SKM-1 (cell line): ENCODE data around the gene HOXB7.

Source experiments
- DNase-seq: peaks from one replicate; lab custom pipeline; 2025; ENCODE audit not compliant: unreplicated experiment; lab: John Stamatoyannopoulos, UW

HOXB7 gene

DNA sequence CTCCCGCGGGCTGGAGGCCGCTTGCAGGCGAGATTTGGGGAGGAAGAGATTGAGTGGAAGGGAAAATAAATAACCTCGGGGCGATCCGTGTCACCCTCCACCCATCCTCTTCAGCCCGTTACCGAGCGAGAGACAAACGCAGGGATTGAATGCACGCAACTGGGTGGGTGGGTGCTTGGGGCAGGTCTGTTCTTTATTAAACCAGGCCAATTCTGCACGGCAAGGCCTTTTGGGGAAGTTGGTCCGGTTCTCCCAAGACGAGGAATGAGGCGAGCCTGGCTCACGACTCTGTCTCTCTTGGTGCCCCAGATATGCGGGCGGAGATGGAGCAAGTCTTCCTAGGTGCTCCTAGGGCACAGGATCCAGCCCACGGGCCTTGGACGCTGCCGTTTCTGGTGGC, 396 bp upstream of the HOXB7 start:
- no peak for DNase-seq

DNA sequence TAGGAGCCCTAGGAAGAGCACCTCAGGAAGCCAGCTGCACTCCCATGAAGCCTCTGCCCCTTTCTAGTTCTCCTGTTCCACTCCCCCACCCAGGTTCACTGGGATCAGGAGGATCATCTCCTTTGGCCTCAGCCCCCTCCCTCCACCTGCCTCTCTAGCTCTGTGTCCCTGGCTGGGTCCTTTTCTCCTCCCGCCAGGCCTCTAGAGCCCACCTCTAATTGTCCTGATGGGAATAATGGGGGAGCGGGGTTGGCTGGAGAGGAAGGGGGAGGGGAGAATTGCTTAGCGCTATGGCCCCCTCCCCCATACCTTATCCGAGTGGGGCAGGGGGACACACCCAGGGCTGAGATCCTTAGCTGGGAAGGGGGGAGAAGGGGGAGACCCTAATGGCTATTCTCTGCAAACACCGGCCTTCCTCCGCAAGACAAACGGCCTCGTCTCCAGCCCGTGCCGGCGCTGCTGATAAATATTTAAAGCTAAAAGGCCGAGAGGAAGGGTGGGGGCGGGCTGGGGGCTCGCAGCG, 997 bp downstream of the HOXB7 start:
- DNase-seq: no peak

- DNase-seq: no peak
These were observed 1.8 kb downstream of the HOXB7 start for GRCh38 chr17:48609033-48609432.

DNA sequence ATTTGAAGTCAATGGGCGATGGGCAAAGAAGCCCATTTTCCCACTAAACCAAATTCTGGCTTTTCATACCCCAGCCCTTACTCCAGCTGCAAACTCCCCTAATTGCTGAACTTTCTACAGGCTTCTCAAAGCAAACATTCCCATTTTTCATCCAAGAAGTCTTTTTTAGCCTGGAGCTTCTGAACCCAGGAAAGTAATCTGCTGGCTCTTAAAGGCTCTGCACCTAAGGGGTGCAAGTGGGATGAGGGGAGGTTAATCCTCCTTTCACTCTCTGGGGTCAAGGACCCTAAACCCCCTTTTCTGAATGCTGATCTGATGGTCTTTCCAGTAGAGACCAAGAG, 2.4 kb downstream of the HOXB7 start:
- no peak for DNase-seq

GRCh38 chr17:48606892-48607614, 3.8 kb downstream of the HOXB7 start:
- DNase-seq: no peak

GRCh38 chr17:48605991-48606891, 4.6 kb downstream of the HOXB7 start:
- DNase-seq: no peak

- no peak for DNase-seq
These were observed 5.4 kb downstream of the HOXB7 start for GRCh38 chr17:48605409-48605919.

DNA sequence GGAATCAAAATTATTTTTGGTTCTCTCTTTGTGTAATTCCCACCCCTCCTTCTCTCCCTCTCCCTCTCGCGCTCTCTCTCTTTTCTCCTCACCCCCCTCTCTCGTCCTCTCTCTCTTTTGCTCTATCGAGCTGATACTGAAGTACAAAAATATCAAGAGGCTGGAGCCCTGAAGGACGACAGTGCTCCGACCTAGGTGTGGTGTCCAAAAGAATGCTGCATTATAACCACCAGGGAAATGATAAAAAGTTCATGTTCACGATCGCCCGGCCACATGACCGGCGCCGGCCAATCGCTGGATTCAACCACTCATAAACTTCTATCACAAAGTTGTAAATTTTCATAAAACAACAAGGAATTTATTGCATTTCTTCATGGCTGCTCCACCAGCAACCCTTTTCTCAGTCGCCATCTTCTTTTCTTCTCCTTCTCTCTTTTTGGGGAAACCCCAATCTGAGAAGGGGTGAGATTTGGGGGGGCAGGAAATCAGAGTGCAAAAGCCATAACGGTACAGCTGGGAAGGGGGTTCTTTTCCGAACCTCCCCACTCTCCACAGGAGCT, 6.0 kb downstream of the HOXB7 start, which contains the start of gene HOXB6:
TSS of gene HOXB6 (minus strand) at position 217 of the 560 bp plus-strand sequence. CDS start 6,836 bp downstream, outside the sequence.
- no peak for DNase-seq

DNA sequence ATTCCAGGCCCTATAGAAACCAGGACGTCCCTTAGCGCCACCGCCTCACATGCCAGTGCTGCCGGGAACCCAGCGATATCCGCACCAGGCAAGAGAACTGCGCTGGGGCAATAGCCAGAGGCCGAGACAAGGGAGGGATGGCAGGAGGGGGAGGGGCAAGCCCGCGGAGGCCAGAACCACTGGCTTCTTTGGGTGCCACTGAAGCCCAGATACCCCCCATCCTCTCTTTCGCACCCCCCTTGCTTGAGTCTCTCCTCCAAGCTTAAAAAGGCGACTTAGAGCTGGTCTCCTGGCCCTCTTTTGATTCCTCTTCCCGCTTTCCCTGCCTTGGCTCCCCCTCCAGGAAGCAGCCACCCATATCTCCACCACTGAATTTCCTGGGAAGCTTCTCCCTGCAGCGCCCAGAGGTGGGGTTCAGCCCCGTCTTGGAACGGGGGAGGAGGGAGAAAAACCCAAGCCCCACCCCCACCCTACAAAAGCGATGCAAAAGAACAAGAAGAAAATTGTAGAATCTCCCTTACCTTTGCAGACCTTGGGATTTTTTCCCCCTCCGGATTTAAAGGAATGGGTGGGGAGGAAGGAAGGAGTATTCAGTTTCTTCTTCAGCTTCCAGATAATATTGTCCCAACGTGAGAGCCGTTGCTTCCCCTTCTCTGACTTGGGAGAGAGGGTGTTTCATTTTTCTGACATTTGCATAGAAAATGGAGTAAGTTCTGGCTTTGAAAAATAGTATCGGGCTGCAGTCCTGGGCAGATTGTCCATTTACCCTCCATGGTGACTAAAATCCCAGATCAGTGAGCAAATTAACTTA, 6.7 kb downstream of the HOXB7 start:
- DNase-seq: no peak

DNA sequence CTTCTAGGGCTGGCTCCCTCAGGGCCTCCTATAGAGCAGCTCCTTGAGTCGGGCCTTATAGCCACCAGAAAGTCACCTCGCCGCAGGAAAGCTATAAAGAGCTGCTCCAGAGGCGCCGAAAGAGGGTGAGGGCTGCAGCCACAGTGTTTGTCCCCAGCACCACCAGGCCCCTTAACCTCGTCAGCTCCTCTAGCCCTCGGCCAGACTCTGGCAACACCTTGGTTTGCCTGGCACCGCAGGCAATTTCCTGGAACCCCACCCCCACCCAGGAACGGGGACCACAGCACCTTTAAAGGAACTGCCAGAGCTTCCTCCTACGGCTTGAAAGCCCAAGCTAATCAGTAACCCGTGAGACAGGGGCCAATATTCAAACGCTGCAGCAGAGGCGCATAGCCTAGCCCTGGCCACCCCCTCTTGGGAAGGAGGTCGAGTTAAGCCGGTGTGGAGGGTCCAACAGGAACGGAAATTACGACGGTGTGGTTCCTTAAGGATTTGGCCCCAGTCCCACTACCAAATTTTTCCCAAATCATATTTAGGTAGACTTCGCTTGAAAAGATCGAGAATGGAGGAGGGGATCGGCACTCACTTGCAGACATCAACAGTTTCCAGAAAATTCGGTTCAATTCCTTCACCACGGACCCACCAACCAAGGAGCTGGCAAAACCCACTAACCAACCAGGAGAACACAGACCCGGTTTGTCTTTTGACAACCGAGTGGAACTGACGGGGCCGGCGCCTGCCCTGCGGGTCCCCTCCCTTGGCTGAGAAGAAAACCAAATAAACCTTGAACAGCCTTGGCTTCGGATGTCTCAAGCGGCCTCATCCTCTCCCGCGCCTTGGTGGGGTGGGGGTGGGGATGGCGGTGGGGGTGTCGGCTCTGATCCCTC, 9.0 kb downstream of the HOXB7 start:
- DNase-seq: no peak

DNA sequence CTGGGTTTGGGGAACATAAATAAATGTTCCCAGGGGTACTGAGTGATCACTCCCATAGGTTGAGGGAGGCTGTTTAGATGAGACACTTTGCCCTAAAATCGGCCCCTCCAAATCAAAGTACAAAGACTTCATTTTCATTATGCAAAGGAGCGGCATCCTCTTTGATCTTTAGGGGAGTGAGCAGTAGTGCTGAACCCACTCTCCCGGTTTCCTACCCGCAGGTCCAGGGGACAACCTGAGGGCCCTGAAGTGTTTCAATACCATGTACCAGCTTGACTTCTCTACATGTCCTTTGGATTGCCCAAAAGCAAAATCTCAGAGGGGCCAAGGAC, 9.6 kb downstream of the HOXB7 start:
- DNase-seq: no peak

DNA sequence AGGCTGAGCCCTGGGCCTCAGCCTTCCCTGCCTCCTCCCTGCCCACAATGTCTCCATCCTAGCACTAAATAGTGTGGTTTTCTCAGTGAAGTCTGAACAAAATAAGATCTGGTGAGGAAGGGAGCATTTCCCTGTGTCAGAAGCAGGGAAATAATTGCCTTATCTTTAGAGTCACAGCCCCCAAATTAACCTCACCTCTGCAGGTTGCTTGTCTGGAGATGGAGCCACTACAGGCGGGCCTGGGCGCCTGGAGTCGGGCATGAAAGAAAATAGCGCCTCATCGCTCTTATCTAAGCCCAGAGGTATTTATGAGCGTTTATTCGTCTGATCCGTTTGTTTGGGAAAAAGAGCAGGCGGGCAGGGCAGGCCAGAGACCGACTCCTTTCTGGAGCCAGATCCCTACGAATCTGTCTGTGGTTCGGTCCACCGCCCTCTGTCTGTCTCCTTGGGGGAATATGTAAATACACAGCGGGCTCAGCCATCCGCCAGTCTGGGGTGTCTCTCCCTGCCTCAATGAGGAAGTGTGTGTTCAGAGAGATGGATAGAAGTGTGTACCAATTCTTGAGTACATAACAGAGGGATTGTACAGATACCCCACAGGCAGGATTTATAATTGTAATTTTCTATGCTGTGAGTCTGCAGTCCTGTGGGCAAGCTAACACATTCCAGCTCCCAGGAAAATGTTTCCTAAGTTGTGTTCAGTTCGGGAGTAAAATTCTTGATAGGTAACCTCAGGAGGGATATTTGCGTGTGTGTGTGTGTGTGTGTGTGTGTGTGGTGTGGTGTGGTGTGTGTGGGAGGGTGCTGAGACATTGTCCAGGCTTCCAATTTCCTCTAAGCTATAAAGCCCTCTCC, 10.3 kb downstream of the HOXB7 start:
- DNase-seq: no peak

DNA sequence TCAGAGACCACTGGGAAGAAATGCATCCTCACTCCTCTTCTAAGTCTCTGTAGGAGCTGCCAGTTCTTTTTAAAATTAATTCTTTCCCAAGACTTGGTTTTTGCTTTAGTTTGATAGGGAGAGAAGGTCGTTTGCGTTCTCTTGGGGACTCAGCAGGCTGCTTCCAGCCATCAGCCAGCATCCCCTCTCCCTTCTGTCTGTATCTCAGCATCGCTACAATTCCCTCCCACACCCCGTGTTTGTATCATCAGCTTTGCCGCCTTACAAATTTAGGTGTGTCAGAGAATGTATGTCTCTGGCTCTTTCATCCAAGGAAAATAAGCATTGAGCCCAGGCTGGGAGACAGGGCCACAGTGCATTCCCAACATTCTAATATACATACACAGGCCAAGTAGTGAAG, 11.5 kb downstream of the HOXB7 start:
- no peak for DNase-seq

DNA sequence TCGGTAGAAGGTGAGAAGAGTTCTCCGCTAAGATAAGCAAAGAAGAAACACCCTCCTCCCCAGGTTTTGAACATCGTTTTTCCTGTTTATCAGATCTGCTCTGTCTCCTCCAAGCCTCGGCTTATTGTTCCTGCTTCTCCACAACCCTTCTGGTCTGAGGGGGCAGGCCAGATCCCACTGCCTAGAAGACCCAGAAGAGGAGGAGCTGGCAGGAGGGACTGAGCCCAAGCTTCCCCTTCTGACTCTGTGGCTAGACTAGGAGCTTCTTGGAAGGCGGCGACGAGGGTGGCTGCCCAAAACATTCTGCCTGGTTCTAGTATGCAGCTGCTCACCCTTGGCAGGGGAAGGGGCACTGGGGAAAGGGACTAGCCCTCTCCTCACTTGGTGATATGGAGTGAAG, 12.1 kb downstream of the HOXB7 start:
- DNase-seq: no peak

DNA sequence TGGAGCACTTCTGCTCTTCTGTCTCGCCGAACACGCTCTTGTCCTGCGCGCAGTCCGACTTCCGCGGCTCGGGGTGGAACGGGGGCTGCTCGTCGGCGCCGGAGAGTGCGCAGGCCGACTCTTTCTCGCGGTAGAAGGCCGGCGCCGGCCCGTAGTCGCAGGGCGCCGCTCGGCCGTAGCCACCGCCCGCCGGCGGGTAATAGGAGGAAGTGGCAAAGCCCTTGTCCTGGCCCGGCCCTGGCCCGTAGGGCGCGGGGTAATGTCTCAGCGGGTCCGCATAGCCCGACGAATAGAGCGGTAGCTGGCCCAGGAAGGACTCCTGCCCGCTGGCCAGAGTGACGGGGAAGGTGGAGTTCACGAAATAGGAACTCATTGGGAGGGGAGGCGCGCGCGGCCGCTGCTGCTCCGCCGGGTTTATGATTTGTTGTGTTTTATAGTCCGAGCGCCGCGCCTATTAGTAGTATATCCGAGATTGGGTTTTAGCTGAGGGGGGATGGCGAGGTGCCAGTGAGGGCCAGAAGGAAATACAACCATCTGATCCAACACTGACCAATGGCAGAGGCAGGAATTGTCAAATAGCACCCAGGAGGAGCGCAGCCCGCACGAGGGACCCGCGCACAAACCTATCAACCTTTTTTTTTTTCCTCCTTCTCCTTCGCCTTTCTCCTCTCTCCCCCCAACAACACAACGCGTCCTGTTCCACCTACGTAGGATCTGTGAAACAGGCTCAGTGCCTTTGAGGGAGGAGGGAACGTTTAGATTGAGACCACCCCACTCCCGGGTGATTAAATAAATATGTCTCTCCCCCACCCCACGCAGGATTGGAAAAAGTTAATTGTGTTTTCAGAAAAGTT, 12.8 kb downstream of the HOXB7 start:
- no peak for DNase-seq

DNA sequence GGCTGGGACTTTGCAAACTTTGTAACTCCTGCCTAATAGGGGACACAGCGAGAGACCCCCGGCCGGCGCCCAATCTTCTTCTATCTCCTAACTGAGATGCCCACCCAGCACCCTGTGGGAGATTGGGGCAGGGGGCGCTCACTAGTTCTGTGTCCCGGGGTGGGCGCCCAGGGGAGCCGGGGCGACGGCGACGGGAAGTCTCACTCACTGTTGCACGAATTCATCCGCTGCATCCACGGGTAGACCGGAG, 13.4 kb downstream of the HOXB7 start:
- no peak for DNase-seq

DNA sequence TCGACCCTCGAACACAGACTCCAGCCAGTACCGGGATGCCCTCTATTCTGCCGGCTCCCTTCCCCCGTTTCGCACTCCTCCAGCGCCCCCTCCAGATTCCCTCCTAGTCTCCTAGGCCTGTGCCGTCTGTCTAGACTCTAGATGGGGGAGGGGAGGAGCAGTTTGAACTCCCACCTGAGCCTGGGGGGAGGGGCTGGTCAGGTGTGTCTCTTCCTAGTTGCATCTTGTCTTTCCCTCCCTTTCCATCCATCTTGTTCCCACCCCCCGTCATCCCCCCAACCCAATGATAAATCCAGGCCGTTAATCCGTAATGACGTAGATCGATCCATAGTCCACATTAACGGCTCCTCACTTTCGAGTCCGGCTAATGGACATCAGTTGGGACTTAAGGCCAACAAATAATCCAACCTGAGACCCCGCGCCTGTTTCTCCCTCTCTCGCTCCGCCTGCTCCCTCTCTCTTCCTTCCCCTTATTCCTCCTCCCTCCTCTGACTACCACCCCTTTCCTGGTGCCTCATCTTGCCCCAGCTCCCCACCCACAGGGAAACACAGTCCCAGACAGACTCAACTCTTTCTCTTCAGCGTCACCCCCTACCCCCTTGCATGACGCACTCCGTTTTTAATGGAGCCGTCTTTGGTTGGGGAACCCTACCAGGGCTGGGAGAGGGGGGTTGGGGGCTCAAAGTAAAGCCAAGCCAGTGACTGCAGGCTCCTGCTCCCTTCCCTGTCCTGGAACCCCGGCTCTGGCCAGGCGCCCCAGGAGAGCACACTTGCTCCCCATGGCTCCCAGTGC, 13.9 kb downstream of the HOXB7 start:
- no peak for DNase-seq
